ACC112 (cell line): ENCODE data around the gene GNG14.
"Not testable (repeated sequence)": the region's sequence is repeated elsewhere in the genome, so short reads cannot be mapped to it uniquely, and the experiment has no call there.

Experiments
- H2AFZ ChIP-seq: fragments of 200-600 bp; sonication (generic); one replicate; pipeline ENCODE4 v1.6.0; 2017; ENCODE audit warnings: antibody characterized with exemption, low read length; ENCODE audit not compliant: unreplicated experiment
- H3K27ac ChIP-seq: fragments of 200-600 bp; sonication (generic); 2 replicates; pipeline ENCODE4 v1.5.1; 2014; ENCODE audit warnings: low read depth, mild to moderate bottlenecking, antibody characterized with exemption, low read length, moderate library complexity
- H3K27me3 ChIP-seq: fragments of 200-600 bp; sonication (generic); 2 replicates; pipeline ENCODE4 v1.6.1; 2014; ENCODE audit warnings: mild to moderate bottlenecking, antibody characterized with exemption, low read length, moderate library complexity, mixed read lengths; ENCODE audit not compliant: insufficient read depth
- H3K36me3 ChIP-seq: fragments of 200-600 bp; sonication (generic); 2 replicates; pipeline ENCODE4 v1.6.1; 2016; ENCODE audit warnings: mild to moderate bottlenecking, antibody characterized with exemption, low read length, moderate library complexity, mixed read lengths; ENCODE audit not compliant: insufficient read depth
- H3K4me1 ChIP-seq: fragments of 200-600 bp; sonication (generic); one replicate; pipeline ENCODE4 v1.6.1; 2016; ENCODE audit warnings: low read length, mixed read lengths; ENCODE audit not compliant: insufficient read depth, unreplicated experiment, control insufficient read depth
- H3K4me3 ChIP-seq: fragments of 200-600 bp; sonication (generic); 2 replicates; pipeline ENCODE4 v1.5.1; 2014; ENCODE audit warnings: mild to moderate bottlenecking, low read depth, low read length
- H3K79me2 ChIP-seq: fragments of 200-600 bp; sonication (generic); one replicate; pipeline ENCODE4 v1.6.0; 2016; ENCODE audit warnings: low read length; ENCODE audit not compliant: control insufficient read depth, unreplicated experiment, insufficient read depth

Gene GNG14

GRCh38 chr19:12678039-12678438 lies 9.8 kb upstream of the GNG14 start:
- not testable (repeated sequence) for H3K4me3 ChIP-seq, H3K79me2 ChIP-seq, H3K4me1 ChIP-seq, H3K27ac ChIP-seq, H3K27me3 ChIP-seq, H3K36me3 ChIP-seq, H2AFZ ChIP-seq

- Histone ChIP-seq H3K4me3 (no peak overlapping the region), H3K36me3 (no peaks in the 10 kb centered on the region), H3K27me3 (no peaks in the 10 kb centered on the region), H3K79me2 (peaks cover 10% of the 10 kb centered on the region), H2AFZ (no peak overlapping the region), H3K27ac (no peak overlapping the region), H3K4me1 (no peaks in the 10 kb centered on the region)
Measured at GRCh38 chr19:12680034-12680433, 7.8 kb upstream of the GNG14 start.

- H2AFZ ChIP-seq, result peak within 1 kb of the TSS; percentile 88
- H3K27ac ChIP-seq, result peak within 1 kb of the TSS; percentile 98
- peaks cover 10% of the 10 kb centered on the region for H3K79me2 ChIP-seq
- H3K4me1 ChIP-seq, result no peaks in the 10 kb centered on the region
- no peaks in the 10 kb centered on the region for H3K27me3 ChIP-seq
- peak within 1 kb of the TSS; percentile 95 for H3K4me3 ChIP-seq
- H3K36me3 ChIP-seq, result no peaks in the 10 kb centered on the region
Measured at GRCh38 chr19:12681074-12681987, 6.5 kb upstream of the GNG14 start, which contains the start of gene DHPS. DHPS (minus strand) TSS chr19:12681880; CDS start chr19:12681766, 114 bp downstream.

DNA sequence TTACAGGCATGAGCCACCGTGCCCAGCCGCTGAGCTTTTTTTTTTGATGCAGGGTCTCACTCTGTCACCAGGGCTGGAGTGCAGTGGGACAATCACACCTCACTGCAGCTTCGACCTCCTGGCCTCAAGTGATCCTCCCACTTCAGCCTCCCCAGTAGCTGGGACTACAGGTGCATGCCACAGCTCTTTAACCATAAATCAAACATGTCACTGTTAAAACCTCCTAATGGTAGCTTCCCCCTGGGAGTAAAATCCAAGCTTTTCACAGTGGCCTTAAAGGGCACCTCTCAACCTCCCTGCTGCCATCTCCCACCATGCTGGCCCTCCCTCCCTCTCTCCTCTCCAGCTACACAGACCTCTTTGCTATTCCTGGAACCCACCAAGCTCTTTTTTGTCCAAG lies 2.0 kb upstream of the GNG14 start:
- no peak overlapping the region for H2AFZ ChIP-seq
- no peaks in the 10 kb centered on the region for H3K27me3 ChIP-seq
- no peak overlapping the region for H3K27ac ChIP-seq
- H3K4me3 ChIP-seq, result no peak overlapping the region
- no peaks in the 10 kb centered on the region for H3K79me2 ChIP-seq
- no peaks in the 10 kb centered on the region for H3K36me3 ChIP-seq
- no peaks in the 10 kb centered on the region for H3K4me1 ChIP-seq

GRCh38 chr19:12689012-12689411 lies 1.2 kb downstream of the GNG14 start:
- no peak overlapping the region for H3K27ac ChIP-seq
- H3K27me3 ChIP-seq, result no peaks in the 10 kb centered on the region
- no peak overlapping the region for H3K4me3 ChIP-seq
- H2AFZ ChIP-seq, result no peak overlapping the region
- no peaks in the 10 kb centered on the region for H3K36me3 ChIP-seq
- H3K79me2 ChIP-seq, result no peaks in the 10 kb centered on the region
- H3K4me1 ChIP-seq, result no peaks in the 10 kb centered on the region

GRCh38 chr19:12689581-12690216 lies 1.9 kb downstream of the GNG14 start:
- Histone ChIP-seq H3K27ac (no peak overlapping the region), H3K4me3 (no peak overlapping the region)

DNA sequence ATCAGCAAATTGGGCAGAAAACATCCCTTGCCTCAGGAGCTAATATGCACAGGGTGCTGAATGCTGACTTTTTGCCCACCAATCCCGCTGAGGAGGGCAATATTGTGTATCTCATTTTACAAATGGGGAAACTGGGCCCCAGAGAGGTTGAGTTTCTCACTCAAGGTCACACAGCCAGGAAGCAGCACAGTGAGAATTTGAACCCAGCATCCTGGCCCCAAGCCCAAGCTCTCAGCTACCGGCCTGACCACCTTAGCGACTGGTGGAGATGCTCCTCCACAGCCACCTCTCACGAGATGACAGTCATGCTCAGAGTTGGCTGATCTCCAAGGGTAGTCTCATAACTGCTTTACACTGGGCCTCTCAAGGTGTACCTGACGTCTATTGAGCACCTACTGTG lies 5.2 kb downstream of the GNG14 start:
- H3K4me3 ChIP-seq, result no peak overlapping the region
- H3K4me1 ChIP-seq, result peaks cover 8% of the 10 kb centered on the region
- H3K27me3 ChIP-seq, result no peaks in the 10 kb centered on the region

More at GRCh38 chr19:12689581-12690216, 1.9 kb downstream of the GNG14 start:
- no peaks in the 10 kb centered on the region for H3K4me1 ChIP-seq
- no peaks in the 10 kb centered on the region for H3K79me2 ChIP-seq
- H3K27me3 ChIP-seq, result no peaks in the 10 kb centered on the region
- H3K36me3 ChIP-seq, result no peaks in the 10 kb centered on the region
- H2AFZ ChIP-seq, result no peak overlapping the region

DNA sequence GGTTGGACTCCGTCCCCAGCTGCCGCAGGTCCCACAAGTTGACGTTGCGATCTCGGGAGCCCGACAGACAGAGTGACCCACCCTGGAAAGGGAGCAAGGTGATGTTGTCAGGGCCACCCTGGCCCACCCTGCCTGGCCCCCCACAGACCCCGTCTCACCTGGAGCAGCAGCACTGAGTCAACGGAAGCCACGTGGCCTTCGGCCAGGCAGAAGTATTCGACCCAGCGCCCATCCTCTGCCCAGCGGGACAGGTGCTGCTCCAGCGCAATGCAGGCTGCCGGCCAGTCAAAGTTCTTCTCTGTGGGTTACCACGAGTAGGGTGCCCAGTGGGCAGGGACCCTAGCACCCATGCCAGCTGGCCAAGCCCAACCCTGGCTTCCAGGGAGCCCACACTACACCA lies 6.8 kb downstream of the GNG14 start:
- no peaks in the 10 kb centered on the region for H3K27me3 ChIP-seq
- H3K79me2 ChIP-seq, result no peaks in the 10 kb centered on the region
- H3K4me1 ChIP-seq, result peaks cover 8% of the 10 kb centered on the region
- H3K27ac ChIP-seq, result no peak overlapping the region
- H2AFZ ChIP-seq, result no peak overlapping the region
- peak overlapping the region; percentile 92; the same call in 1 of the 2 replicates for H3K4me3 ChIP-seq
- no peaks in the 10 kb centered on the region for H3K36me3 ChIP-seq

More for the DNA sequence above, 5.2 kb downstream of the GNG14 start:
- H2AFZ ChIP-seq, result no peak overlapping the region
- H3K27ac ChIP-seq, result no peak overlapping the region
- H3K36me3 ChIP-seq, result no peaks in the 10 kb centered on the region
- no peaks in the 10 kb centered on the region for H3K79me2 ChIP-seq

DNA sequence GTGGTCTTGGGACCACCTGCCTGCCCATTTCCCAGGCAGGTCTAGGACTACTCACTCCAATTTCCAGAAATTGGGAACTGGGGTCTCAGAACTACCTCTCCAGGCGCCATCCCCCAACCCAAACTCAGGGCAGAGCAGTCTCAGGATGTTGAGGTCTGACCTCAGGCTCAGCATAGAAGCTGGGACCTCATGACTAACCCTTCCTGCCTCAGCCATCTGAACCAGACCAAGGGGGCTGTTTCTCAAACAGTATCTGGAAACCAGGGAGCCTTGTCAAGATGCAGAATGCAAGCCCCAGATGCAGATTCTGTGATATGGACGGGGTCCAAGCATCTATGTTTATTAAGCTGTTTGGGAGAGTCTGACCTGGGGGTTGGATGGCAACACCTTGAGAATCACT lies 7.3 kb downstream of the GNG14 start:
- no peaks in the 10 kb centered on the region for H3K27me3 ChIP-seq
- H3K79me2 ChIP-seq, result no peaks in the 10 kb centered on the region
- peaks cover 8% of the 10 kb centered on the region for H3K4me1 ChIP-seq
- H3K4me3 ChIP-seq, result peak overlapping the region; percentile 92
- no peak overlapping the region for H2AFZ ChIP-seq
- H3K27ac ChIP-seq, result no peak overlapping the region
- H3K36me3 ChIP-seq, result no peaks in the 10 kb centered on the region

DNA sequence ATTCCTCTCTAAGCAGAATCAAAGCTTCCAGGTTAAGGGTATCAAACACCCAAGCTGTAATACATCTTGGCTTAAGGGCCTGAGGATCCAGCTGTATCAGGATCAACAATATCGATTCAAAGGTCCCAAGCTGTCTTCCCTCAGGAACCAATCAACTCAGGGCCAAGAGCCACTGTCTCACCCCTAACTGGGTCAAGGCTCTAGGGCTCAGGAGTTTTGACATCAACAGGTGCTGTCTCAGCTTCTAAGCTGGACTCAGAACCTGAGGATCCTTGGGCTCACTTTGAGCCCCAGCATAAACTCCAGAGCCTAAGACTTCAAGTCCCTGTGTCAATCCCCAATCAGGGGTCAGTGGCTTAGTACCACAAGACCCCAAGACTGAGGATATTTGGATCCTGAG lies 7.7 kb downstream of the GNG14 start:
- no peaks in the 10 kb centered on the region for H3K27me3 ChIP-seq
- peak overlapping the region; percentile 92 for H3K4me3 ChIP-seq
- H3K36me3 ChIP-seq, result no peaks in the 10 kb centered on the region
- peak overlapping the region; percentile 32 for H2AFZ ChIP-seq
- H3K4me1 ChIP-seq, result peaks cover 8% of the 10 kb centered on the region
- H3K79me2 ChIP-seq, result no peaks in the 10 kb centered on the region
- H3K27ac ChIP-seq, result no peak overlapping the region

GRCh38 chr19:12695997-12696365 lies 8.2 kb downstream of the GNG14 start:
- Histone ChIP-seq H3K36me3 (no peaks in the 10 kb centered on the region), H3K27ac (no peak overlapping the region), H3K79me2 (no peaks in the 10 kb centered on the region), H3K27me3 (no peaks in the 10 kb centered on the region), H3K4me3 (peak overlapping the region; percentile 92), H3K4me1 (peaks cover 8% of the 10 kb centered on the region), H2AFZ (peak overlapping the region; percentile 32)
